Sigmoid colon (tissue), 4 donors: Measurements from ENCODE around the gene ABLIM2.
"Not testable (repeated sequence)": the region's sequence is repeated elsewhere in the genome, so short reads cannot be mapped to it uniquely, and the experiment has no call there.

Experiments used
- CTCF ChIP-seq, 4 experiments: fragments of 450-650 bp in 3 of 4; fragments of 200-600 bp in 1 of 4; IDR thresholded peaks; one replicate each; pipeline ENCODE4 v1.5.1; 2016 to 2019; ENCODE audit warnings: antibody characterized with exemption in 4 of 4, mild to moderate bottlenecking in 3 of 4, moderate library complexity in 2 of 4
- POLR2AphosphoS5 ChIP-seq, 4 donors: sonication (generic); formaldehyde crosslinking; IDR thresholded peaks; one replicate each; pipeline ENCODE4 v1.6.1; 2017; ENCODE audit warnings: antibody characterized with exemption in 4 of 4

GRCh38 chr4:8139726-8140125 is 18.9 kb downstream of the ABLIM2 start:
- not testable (repeated sequence) for TF ChIP-seq POLR2AphosphoS5, CTCF (IDR thresholded peaks at IDR 0.05)
